Mesenchymal stem cell (in vitro differentiated cells and primary cell): ENCODE results near the gene KRT9.

ENCODE experiments used
- DNase-seq: peaks from one replicate; pipeline ENCODE4 v3.0.0-alpha.2; 2013
- H2AFZ ChIP-seq: one replicate; pipeline ENCODE4 v1.6.1; 2013; ENCODE audit warnings: low read depth, mild to moderate bottlenecking, control low read depth, inconsistent platforms, low read length, moderate library complexity
- H2AK5ac ChIP-seq: 2 replicates; pipeline ENCODE4 v1.6.1; 2013; ENCODE audit warnings: low read length, moderate library complexity, mild to moderate bottlenecking, inconsistent platforms; ENCODE audit not compliant: severe bottlenecking
- H2BK120ac ChIP-seq: one replicate; pipeline ENCODE4 v1.6.1; 2013; ENCODE audit warnings: low read depth, mild to moderate bottlenecking, inconsistent platforms, low read length, moderate library complexity
- H2BK12ac ChIP-seq, 2 experiments: one replicate each; pipeline ENCODE4 v1.6.1; 2013; ENCODE audit warnings: inconsistent platforms in 2 of 2, low read length in 2 of 2, mild to moderate bottlenecking in 2 of 2, moderate library complexity in 2 of 2, control low read depth in 1 of 2
- H2BK15ac ChIP-seq: one replicate; pipeline ENCODE4 v1.6.1; 2013; ENCODE audit warnings: mild to moderate bottlenecking, low read depth, inconsistent platforms; ENCODE audit not compliant: poor library complexity, severe bottlenecking
- H2BK5ac ChIP-seq: 2 replicates; pipeline ENCODE4 v1.6.1; 2013; ENCODE audit warnings: low read depth, mild to moderate bottlenecking, low read length, control low read depth, inconsistent platforms; ENCODE audit not compliant: poor library complexity, severe bottlenecking
- H3K14ac ChIP-seq, 2 experiments: one replicate each; pipeline ENCODE4 v1.6.1; 2013; ENCODE audit warnings: inconsistent platforms in 2 of 2, low read length in 2 of 2, control low read depth in 1 of 2, mild to moderate bottlenecking in 1 of 2, moderate library complexity in 1 of 2
- H3K18ac ChIP-seq, 2 experiments: one replicate each; pipeline ENCODE4 v1.6.1; 2013; ENCODE audit warnings: inconsistent platforms in 2 of 2, low read length in 2 of 2, control low read depth in 1 of 2, low read depth in 1 of 2, mild to moderate bottlenecking in 1 of 2
- H3K23ac ChIP-seq, 2 experiments: one replicate each; pipeline ENCODE4 v1.6.1; 2013; ENCODE audit warnings: inconsistent platforms in 2 of 2, low read length in 2 of 2, mild to moderate bottlenecking in 2 of 2, moderate library complexity in 2 of 2, control low read depth in 1 of 2
- H3K27ac ChIP-seq: 2 replicates; pipeline ENCODE4 v1.5.1; 2013; ENCODE audit warnings: mild to moderate bottlenecking, moderate library complexity, low read length, control low read depth, inconsistent platforms; ENCODE audit not compliant: poor library complexity, severe bottlenecking
- H3K27me3 ChIP-seq, 2 experiments: 2 replicates each; pipeline versions ENCODE4 v1.6.1 to v1.7.0; 2013; ENCODE audit warnings: low read length in 2 of 2, mild to moderate bottlenecking in 2 of 2, moderate library complexity in 2 of 2, control low read depth in 1 of 2, inconsistent platforms in 1 of 2; ENCODE audit not compliant: control insufficient read depth in 1 of 2, insufficient read depth in 1 of 2
- H3K36me3 ChIP-seq, 2 experiments: 2 replicates each; pipeline versions ENCODE4 v1.6.1 to v1.7.0; 2013; ENCODE audit warnings: low read length in 2 of 2, control low read depth in 1 of 2, inconsistent platforms in 1 of 2, low read depth in 1 of 2, mild to moderate bottlenecking in 1 of 2; ENCODE audit not compliant: insufficient read depth in 2 of 2, control insufficient read depth in 1 of 2
- H3K4ac ChIP-seq, 2 experiments: one replicate each; pipeline ENCODE4 v1.6.1; 2013; ENCODE audit warnings: inconsistent platforms in 2 of 2, low read length in 2 of 2, mild to moderate bottlenecking in 2 of 2, moderate library complexity in 2 of 2, control low read depth in 1 of 2, low read depth in 1 of 2
- H3K4me1 ChIP-seq: 2 replicates; pipeline ENCODE4 v1.6.1; 2013; ENCODE audit warnings: low read depth, low read length, control low read depth; ENCODE audit not compliant: control insufficient read depth, insufficient read depth
- H3K4me2 ChIP-seq: 2 replicates; pipeline ENCODE4 v1.6.1; 2013; ENCODE audit warnings: low read length, mild to moderate bottlenecking, inconsistent platforms; ENCODE audit not compliant: poor library complexity, severe bottlenecking
- H3K4me3 ChIP-seq, 2 experiments: 2 replicates each; pipeline versions ENCODE4 v1.5.1 to v1.7.0; 2013; ENCODE audit warnings: low read length in 2 of 2, mild to moderate bottlenecking in 2 of 2, control low read depth in 1 of 2, low read depth in 1 of 2; ENCODE audit not compliant: insufficient read depth in 1 of 2
- H3K79me1 ChIP-seq: replicated peaks from 2 replicates; pipeline ENCODE4 v1.6.1; 2013; ENCODE audit warnings: mild to moderate bottlenecking, control low read depth, low read length, inconsistent platforms; ENCODE audit not compliant: poor library complexity, severe bottlenecking
- H3K9ac ChIP-seq: 2 replicates; pipeline ENCODE4 v1.7.0; 2013; ENCODE audit warnings: mild to moderate bottlenecking, low read length, moderate library complexity
- H3K9me3 ChIP-seq: 2 replicates; pipeline ENCODE4 v1.7.0; 2013; ENCODE audit warnings: mild to moderate bottlenecking, low read length; ENCODE audit not compliant: control insufficient read depth
- H4K8ac ChIP-seq: one replicate; pipeline ENCODE4 v1.6.1; 2013; ENCODE audit warnings: inconsistent platforms, mild to moderate bottlenecking, low read length, moderate library complexity
- H4K91ac ChIP-seq: one replicate; pipeline ENCODE4 v1.6.1; 2013; ENCODE audit warnings: mild to moderate bottlenecking, low read length, inconsistent platforms
- WGBS: methylation state at CpG from one replicate; pipeline ENCODE4 v1.1.7; 2013; ENCODE audit warnings: mixed read lengths; 5-methylcytosine and 5-hydroxymethylcytosine counted together

Gene KRT9

DNA sequence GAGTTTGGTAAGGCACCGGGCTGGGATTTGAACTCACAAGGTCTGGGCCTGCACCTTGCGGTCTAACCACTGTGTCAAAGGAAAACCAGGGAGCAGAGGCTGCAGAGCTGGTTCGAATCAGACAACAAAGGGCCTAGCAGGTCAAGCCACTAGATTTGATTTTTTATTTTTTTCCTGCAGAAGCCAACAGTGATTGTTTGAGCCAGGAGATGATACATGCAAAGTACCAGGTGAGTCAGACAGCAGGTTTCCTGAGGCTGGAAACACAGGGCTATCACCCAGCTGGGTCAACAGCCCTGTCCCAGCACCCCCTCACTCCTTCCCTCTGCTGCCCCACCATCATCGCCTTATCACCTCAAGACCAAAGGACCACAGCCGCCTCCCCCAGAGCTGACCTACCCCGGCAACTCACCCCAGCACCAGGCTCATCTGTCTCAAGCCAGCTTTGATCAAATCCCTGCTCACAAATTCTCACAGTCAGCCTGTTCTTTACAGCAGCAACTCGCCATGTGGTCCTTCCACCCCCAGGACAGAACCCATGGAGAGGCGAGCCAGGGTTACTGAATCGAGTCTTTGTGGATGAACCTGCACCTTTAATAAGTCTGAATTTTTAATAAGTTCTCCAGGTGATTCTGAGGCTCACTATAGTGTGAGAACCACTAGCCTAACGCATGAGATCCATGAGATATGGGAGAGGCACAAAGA is 30.8 kb downstream of the KRT9 start:
- Histone ChIP-seq H3K4me1 (peaks cover 38% of the 10 kb centered on the region), H2AK5ac (no peak overlapping the region), H2BK120ac (no peak overlapping the region), H4K91ac (no peak overlapping the region), H2BK12ac (peak overlapping the region; percentile 18 to 29), H3K9me3 (no peaks in the 10 kb centered on the region), H3K9ac (no peak overlapping the region), H3K4me3 (no peak overlapping the region), H4K8ac (no peak overlapping the region), H2BK15ac (peak overlapping the region; percentile 39), H2BK5ac (peak overlapping the region; percentile 33), H3K36me3 (no peaks in the 10 kb centered on the region), H3K79me1 (no peaks in the 10 kb centered on the region), H3K18ac (peak overlapping the region in 1 of 2 experiments; percentile 71), H3K4ac (no peak overlapping the region), H2AFZ (no peak overlapping the region), H3K27me3 (peaks cover 0 to 18% of the 10 kb centered on the region in 2 experiments), H3K4me2 (no peak overlapping the region), H3K23ac (no peak overlapping the region), H3K27ac (no peak overlapping the region), H3K14ac (peak overlapping the region in 1 of 2 experiments; percentile 51)
- 97% methylated on average over 10 of the region's 10 CpGs for WGBS
- no peak for DNase-seq

DNA sequence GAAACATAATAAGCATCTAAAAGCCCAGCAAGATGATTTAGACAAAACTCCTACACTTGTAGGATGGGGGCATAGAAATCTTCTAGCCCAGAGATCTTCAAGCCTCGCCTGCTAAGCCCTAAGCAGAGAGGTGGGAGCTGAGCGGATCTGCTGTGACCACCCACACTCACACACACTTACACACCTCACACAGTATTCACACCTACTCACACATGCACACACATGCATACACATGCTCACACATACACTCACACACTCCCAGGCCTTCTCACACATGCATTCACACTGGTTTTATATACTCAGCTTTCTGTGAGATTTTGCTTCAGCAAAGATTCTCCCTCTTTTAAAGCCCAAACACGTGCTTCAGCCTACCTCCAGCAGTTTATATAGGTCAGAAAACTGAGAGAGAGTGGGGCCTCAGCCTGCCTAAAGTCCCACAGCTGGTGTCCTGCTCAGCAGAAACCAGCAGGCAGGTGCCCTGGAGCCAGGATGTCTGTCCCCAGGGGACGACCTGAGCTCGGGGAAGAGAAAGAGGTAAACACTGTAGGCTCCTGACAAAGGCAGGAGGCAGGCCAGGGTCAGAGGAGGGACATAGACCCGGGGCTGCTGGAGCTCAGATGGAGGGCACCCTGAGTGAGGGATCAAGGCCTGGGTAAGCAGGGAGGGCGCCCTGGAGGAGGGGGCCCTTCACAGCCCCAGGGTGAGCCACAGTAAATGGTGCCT is 31.7 kb downstream of the KRT9 start:
- Histone ChIP-seq H3K4ac (peak overlapping the region; percentile 63 to 74), H3K4me1 (peaks cover 40% of the 10 kb centered on the region), H3K27me3 (peaks cover 0 to 27% of the 10 kb centered on the region in 2 experiments), H3K23ac (peak overlapping the region in 1 of 2 experiments; percentile 32), H3K79me1 (no peaks in the 10 kb centered on the region), H2AFZ (no peak overlapping the region), H3K36me3 (no peaks in the 10 kb centered on the region), H2BK5ac (no peak overlapping the region), H2BK12ac (peak overlapping the region; percentile 93 to 97), H3K14ac (peak overlapping the region in 1 of 2 experiments; percentile 23), H2BK120ac (peak overlapping the region; percentile 55), H3K4me2 (no peak overlapping the region), H3K9ac (no peak overlapping the region), H4K91ac (peak overlapping the region; percentile 72), H3K4me3 (no peak overlapping the region), H2BK15ac (peak overlapping the region; percentile 45), H3K18ac (peak overlapping the region; percentile 65 to 86), H2AK5ac (peak overlapping the region; percentile 94), H3K9me3 (no peaks in the 10 kb centered on the region), H4K8ac (peak overlapping the region; percentile 20), H3K27ac (no peak overlapping the region)
- 74% methylated on average over 6 of the region's 7 CpGs for WGBS
- DNase-seq, result no peak

DNA sequence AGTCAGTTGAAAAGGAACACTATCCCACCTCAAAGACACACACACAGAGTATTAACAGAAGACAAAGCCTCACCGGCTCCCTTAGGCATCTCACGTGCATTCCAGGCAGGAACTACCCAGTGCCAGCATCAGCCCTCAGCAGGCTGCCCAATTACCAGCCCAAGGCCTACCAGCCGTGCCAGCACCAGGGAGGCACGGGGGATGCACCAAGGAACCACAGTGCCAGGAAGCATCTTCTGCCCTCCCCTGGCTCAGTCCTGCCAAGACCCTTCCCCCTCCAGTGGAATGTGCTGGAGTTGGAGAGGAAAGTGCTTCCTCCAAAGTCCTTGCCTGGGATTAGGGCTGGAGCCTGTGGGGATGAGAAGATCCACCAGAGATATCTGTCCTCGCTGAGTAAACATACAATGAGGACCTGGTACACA is 32.8 kb downstream of the KRT9 start:
- Histone ChIP-seq H3K4me1 (peaks cover 33% of the 10 kb centered on the region), H3K9ac (no peak overlapping the region), H3K36me3 (no peaks in the 10 kb centered on the region), H3K14ac (peak overlapping the region in 1 of 2 experiments; percentile 80), H3K4ac (peak overlapping the region; percentile 30 to 86), H2AFZ (no peak overlapping the region), H2BK5ac (no peak overlapping the region), H3K18ac (peak overlapping the region; percentile 29 to 90), H2BK12ac (peak overlapping the region; percentile 1 to 80), H2AK5ac (peak overlapping the region; percentile 0), H3K9me3 (no peaks in the 10 kb centered on the region), H3K27me3 (peaks cover 0 to 28% of the 10 kb centered on the region in 2 experiments), H3K4me3 (no peak overlapping the region), H4K91ac (peak overlapping the region; percentile 71), H3K79me1 (no peaks in the 10 kb centered on the region), H3K4me2 (no peak overlapping the region), H2BK120ac (peak overlapping the region; percentile 21), H4K8ac (peak overlapping the region; percentile 28), H3K27ac (peak overlapping the region; percentile 80), H3K23ac (no peak overlapping the region), H2BK15ac (no peak overlapping the region)
- WGBS, result 64% methylated on average over 3 of the region's 5 CpGs
- DNase-seq, result no peak

DNA sequence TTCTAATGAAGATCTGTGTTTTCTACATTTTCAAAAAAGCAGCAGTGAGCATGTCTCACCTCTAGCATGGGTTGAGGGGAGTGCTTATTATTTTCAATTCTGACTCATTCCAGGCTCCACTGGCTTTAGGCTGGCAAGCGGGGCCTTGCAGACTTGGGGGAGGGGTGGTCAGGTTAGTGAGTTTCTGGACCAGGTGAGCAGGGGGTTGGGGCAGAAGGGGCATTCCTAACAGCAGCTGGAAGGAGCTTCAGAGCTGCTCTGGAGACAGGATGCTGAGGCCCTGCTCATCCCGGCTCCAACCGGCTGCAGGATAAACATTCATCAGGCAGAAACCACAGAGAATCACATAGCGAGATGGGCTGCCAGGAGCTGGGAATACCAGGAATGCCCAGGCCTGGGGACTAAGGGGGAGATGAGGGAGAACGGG is 33.3 kb downstream of the KRT9 start:
- Histone ChIP-seq H2BK12ac (peak overlapping the region; percentile 32 to 43), H3K27ac (peak overlapping the region; percentile 80), H4K91ac (peak overlapping the region; percentile 28), H3K9ac (no peak overlapping the region), H3K23ac (no peak overlapping the region), H3K9me3 (no peaks in the 10 kb centered on the region), H2BK120ac (peak overlapping the region; percentile 35), H2AFZ (no peak overlapping the region), H2AK5ac (no peak overlapping the region), H4K8ac (peak overlapping the region; percentile 28), H3K4ac (peak overlapping the region; percentile 11 to 30), H2BK15ac (no peak overlapping the region), H2BK5ac (no peak overlapping the region), H3K4me2 (peak overlapping the region; percentile 2), H3K36me3 (no peaks in the 10 kb centered on the region), H3K4me3 (no peak overlapping the region), H3K18ac (peak overlapping the region; percentile 48 to 77), H3K14ac (no peak overlapping the region), H3K27me3 (peaks cover 0 to 28% of the 10 kb centered on the region in 2 experiments), H3K4me1 (peaks cover 33% of the 10 kb centered on the region), H3K79me1 (no peaks in the 10 kb centered on the region)
- peak; percentile 64 for DNase-seq
- 22% methylated on average over 5 of the region's 5 CpGs for WGBS
